ENCODE measurements around the gene MVB12B. TPM values are rescaled to one million over a fixed set of nuclear protein-coding genes. Genes with fewer than 3 reads are reported as not detected.

Gene MVB12B
- total and polyA plus RNA-seq, 2 of the 8 experiments (the other 6 are each of a cell fraction or from before 2014, with no cell fraction given), result 2.6 to 5.0 TPM

GRCh38 chr9:126532019-126532462 lies 205.4 kb downstream of the MVB12B start:
- H2BK120ac ChIP-seq (replicated peaks; ENCODE audit: low read depth, low read length), result no peak overlapping the region
- no peaks in the 10 kb centered on the region for H3K9me3 ChIP-seq (ENCODE audit: insufficient read depth in 2 of 2, low read depth in 1 of 2, low read length in 1 of 2)
- H2BK5ac ChIP-seq (ENCODE audit: low read depth, low read length), result no peak overlapping the region; the same call in 1 of the 2 replicates
- POLR2A ChIA-PET (ENCODE audit: partially characterized antibody), result no interaction called here
- H3K56ac ChIP-seq (replicated peaks; ENCODE audit: insufficient read length, low read depth, low read length), result no peak overlapping the region
- no peak overlapping the region for H3K14ac ChIP-seq (ENCODE audit: insufficient read length)
- DNase-seq (ENCODE audit: low read depth in 1 of 2, low spot score in 2 of 2), result no peak
- peaks cover 0 to 8% (median 5%) of the 10 kb centered on the region in 4 experiments; a peak in 5 of 7 replicates for H3K27me3 ChIP-seq (replicated peaks in 1 of 4; ENCODE audit: control insufficient read depth in 3 of 4, extremely low read depth in 1 of 4, insufficient read depth in 3 of 4, low read length in 3 of 4)
- H3K4me1 ChIP-seq (replicated peaks in 1 of 4; ENCODE audit: control insufficient read depth in 3 of 4, insufficient read depth in 4 of 4, low read length in 3 of 4), result peaks cover 14 to 38% (median 19%) of the 10 kb centered on the region in 4 experiments
- no peaks in the 10 kb centered on the region for H3K36me3 ChIP-seq (ENCODE audit: control insufficient read depth in 2 of 4, insufficient read depth in 4 of 4, low read length in 3 of 4)
- no peak overlapping the region; the same call in 1 of the 2 replicates for H2AK5ac ChIP-seq (ENCODE audit: low read depth, low read length)
- H3K79me2 ChIP-seq (ENCODE audit: control insufficient read depth in 1 of 2, insufficient read depth in 2 of 2, low read length in 2 of 2), result no peaks in the 10 kb centered on the region
- H4K91ac ChIP-seq (replicated peaks; ENCODE audit: insufficient read length, low read length), result no peak overlapping the region
- no peak overlapping the region for H3K4ac ChIP-seq (replicated peaks; ENCODE audit: insufficient read length, low read depth, low read length)
- no peak overlapping the region; the same call in 1 of the 2 replicates for H3K18ac ChIP-seq (ENCODE audit: extremely low read depth, low read length)
- WGBS, 2 experiments (ENCODE audit: extremely low coverage in 1 of 2, insufficient coverage in 1 of 2, insufficient read length in 1 of 2, insufficient replicate concordance in 2 of 2, low coverage in 1 of 2, low lambda C conversion rate in 2 of 2, missing lambda C conversion rate in 1 of 2), result 91% methylated on average over 9 of the region's 9 CpGs; no CpG with 5 or more reads in 1 of the 2 experiments
- H3K4me2 ChIP-seq (ENCODE audit: insufficient read depth in 1 of 2, low read depth in 2 of 2, low read length in 2 of 2), result no peak overlapping the region
- no peak overlapping the region for H2BK15ac ChIP-seq (ENCODE audit: low read length)
- no peak overlapping the region for H3K23ac ChIP-seq (ENCODE audit: insufficient read length)
- H2BK20ac ChIP-seq (ENCODE audit: low read length), result peak overlapping the region; percentile 13; the same call in 1 of the 2 replicates
- no peak overlapping the region for H3K4me3 ChIP-seq (ENCODE audit: extremely low read depth in 1 of 4, insufficient read depth in 2 of 4, low read depth in 3 of 4, low read length in 4 of 4)
- H3K79me1 ChIP-seq (ENCODE audit: low read depth, low read length), result no peaks in the 10 kb centered on the region
- H4K20me1 ChIP-seq (replicated peaks in 1 of 2; ENCODE audit: control insufficient read depth in 1 of 2, insufficient read depth in 2 of 2, low read length in 2 of 2), result no peaks in the 10 kb centered on the region
- no peak overlapping the region for H3K9ac ChIP-seq (replicated peaks in 1 of 4; ENCODE audit: extremely low read depth in 1 of 4, low read depth in 3 of 4, low read length in 3 of 4)
- H2AFZ ChIP-seq (ENCODE audit: low read length), result no peak overlapping the region
- no peak overlapping the region for H4K8ac ChIP-seq (ENCODE audit: extremely low read depth, insufficient read depth, low read length)
- peaks cover 5% of the 10 kb centered on the region; the same call in 1 of the 2 replicates for H3K23me2 ChIP-seq (ENCODE audit: low read depth, low read length)
- H3K27ac ChIP-seq (ENCODE audit: low read depth, low read length), result no peak overlapping the region
- CTCF ChIA-PET (ENCODE audit: partially characterized antibody), result interaction anchor here (0.6 to 6.1 kb wide), 14 partner anchors 12 to 1866 kb away, joined by 3 to 34 read pairs (median 7); no protein-coding TSS in a partner anchor
- H2BK12ac ChIP-seq (ENCODE audit: low read depth, low read length), result peak overlapping the region; percentile 55; the same call in 1 of the 2 replicates
- TF ChIP-seq KDM4A (IDR thresholded peaks at IDR 0.05; ENCODE audit: low read depth, low read length, severe bottlenecking) (no peak), SP1 (IDR thresholded peaks at IDR 0.05; ENCODE audit: low read depth, low read length) (no peak), EZH2 (IDR thresholded peaks at IDR 0.05; ENCODE audit: low read depth, low read length, severe bottlenecking) (no peak), GABPA (IDR thresholded peaks at IDR 0.05; ENCODE audit: borderline replicate concordance, insufficient read depth, low read length) (no peak), HDAC6 (IDR thresholded peaks at IDR 0.05; ENCODE audit: low read depth, low read length) (no peak), HDAC2 (IDR thresholded peaks at IDR 0.05; ENCODE audit: borderline replicate concordance in 1 of 2, low read depth in 2 of 2, low read length in 2 of 2) (no peak), PHF8 (conservative IDR thresholded peaks at IDR 0.05; ENCODE audit: low read depth, low read length) (no peak), BRCA1 (IDR thresholded peaks at IDR 0.05; ENCODE audit: low read depth, low read length) (no peak), CHD2 (IDR thresholded peaks at IDR 0.05; ENCODE audit: low read length) (no peak), KDM5A (IDR thresholded peaks at IDR 0.05; ENCODE audit: low read length) (no peak)
- no peak for FAIRE-seq
- no peak overlapping the region for H4K5ac ChIP-seq (ENCODE audit: insufficient read length, low read depth, low read length)
